NCI-H2196 treated with DMSO at 0.1 percent for 48 hours (cell line): ENCODE results near the gene HS3ST6.
"Not testable (repeated sequence)": the region's sequence is repeated elsewhere in the genome, so short reads cannot be mapped to it uniquely, and the experiment has no call there.

ENCODE experiments used
- DNase-seq: peaks from one replicate; lab custom pipeline; 2025; ENCODE audit not compliant: unreplicated experiment; lab: John Stamatoyannopoulos, UW

The HS3ST6 gene

DNA sequence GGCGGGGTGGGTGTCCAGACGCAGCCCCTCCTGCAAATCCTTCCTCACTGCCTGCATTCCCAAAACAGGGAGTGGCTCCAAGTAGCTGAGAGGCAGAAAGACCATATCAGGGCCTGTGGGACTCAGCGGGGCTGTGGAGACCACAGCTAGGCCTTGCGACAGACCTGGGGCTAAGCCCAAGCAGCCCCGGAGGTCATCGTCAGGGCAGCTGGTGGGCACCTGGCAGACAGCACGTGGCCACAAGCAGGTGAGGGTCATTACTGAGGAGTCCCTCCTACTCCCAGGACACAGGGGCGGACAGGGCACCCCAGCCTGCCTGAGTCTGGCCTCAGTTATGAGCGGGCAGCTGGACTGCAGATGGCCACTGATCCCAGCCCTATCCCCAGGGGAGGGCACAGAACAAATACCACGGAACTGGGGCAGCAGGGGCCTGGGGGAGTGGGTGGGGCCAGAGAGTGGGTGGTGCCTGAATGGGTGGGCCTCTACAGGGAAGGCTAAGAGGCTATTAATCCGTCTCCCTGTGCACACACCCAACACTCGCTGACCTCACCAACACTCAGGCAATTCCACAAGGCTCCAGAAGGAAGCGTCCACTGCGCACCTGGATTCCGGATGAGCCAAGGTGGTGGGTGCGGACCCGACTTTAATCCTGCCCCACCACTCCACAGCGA is 8.5 kb downstream of the HS3ST6 start:
- DNase-seq: no peak

DNA sequence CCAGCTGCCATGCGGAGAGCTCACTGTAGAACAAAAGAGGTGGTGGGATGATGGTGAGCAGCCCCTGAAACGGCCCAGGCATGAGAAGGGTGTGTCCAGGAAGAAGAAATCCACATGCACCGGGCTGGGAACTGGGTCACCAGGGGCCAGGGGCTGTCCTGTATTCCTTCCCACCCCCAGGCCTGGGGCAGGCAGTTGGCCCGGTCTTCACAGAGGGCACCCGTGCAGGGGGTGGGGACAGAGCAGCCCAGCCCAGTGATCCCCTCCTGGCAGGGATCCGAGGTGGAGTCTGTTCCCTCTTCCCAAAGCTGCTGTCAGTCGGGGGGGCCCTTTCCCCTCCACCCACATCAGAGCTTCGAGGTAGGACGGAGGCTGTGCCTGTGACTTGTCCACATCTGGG is 9.2 kb downstream of the HS3ST6 start:
- no peak for DNase-seq

DNA sequence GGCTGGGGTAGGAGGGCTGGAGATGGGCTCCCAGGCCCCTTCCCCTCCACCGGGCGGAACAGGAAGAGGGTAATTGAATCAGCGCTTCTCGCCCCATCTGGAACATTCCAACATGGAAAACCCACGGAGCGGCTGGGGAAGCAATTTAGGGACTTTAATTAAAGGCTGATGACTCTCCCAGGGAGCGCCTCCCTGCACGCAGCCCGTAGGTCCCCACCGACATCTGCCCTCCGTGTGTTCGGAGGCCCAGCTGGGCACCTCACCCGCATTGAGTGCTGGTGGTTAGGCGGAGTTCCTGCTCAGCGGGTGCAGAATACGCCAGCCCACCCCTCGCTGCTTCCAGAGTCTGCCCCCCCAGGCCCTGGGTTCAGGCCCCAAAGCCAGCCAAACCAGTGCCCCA is 10.0 kb downstream of the HS3ST6 start:
- no peak for DNase-seq

DNA sequence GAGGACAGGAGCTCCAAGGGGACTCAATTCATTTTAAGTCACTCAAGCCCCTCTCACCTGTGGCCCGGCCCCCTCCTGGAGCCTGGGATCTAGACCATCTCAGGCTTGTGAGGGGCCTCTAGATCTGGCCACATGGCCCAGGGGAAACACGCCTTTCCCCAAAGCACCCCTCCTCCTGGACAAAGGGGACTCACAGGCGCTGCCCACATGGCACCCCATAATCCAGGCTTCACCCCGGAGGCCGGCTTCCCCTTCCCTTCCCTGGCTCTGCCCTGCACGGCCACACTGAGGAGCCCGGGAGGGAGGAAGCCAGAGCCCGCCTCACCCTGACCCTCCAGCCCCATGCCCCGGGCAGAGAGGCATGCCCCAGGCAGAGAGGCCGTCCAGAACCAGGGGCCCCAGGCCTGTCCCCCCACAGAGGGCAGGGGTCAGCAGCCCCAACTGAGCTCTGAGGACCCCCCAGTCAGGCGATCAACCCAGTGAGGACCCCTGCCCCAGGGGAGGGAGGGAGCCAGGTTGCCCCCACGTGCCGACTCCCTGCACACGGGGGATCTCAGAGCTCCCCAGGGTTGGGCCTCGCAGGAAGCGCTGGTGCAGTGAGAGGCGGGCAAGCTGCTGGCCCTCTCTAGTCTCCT is 10.9 kb downstream of the HS3ST6 start:
- no peak for DNase-seq

DNA sequence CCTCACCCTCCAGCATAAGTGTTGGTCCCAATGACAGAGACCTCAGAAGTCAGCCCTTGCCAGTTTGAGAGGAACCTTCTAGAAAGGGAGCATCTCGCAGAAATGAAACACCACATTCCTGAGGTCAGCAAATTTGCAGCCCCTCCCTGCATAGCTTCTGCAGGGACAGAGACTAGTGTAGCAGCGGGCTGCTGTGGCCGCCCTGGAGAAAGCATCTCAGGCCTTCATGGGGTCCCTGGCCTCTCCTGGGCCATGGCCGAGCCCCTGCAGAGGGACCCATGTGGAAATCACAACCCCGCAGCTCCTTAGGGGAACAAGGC is 11.4 kb downstream of the HS3ST6 start:
- DNase-seq: no peak

DNA sequence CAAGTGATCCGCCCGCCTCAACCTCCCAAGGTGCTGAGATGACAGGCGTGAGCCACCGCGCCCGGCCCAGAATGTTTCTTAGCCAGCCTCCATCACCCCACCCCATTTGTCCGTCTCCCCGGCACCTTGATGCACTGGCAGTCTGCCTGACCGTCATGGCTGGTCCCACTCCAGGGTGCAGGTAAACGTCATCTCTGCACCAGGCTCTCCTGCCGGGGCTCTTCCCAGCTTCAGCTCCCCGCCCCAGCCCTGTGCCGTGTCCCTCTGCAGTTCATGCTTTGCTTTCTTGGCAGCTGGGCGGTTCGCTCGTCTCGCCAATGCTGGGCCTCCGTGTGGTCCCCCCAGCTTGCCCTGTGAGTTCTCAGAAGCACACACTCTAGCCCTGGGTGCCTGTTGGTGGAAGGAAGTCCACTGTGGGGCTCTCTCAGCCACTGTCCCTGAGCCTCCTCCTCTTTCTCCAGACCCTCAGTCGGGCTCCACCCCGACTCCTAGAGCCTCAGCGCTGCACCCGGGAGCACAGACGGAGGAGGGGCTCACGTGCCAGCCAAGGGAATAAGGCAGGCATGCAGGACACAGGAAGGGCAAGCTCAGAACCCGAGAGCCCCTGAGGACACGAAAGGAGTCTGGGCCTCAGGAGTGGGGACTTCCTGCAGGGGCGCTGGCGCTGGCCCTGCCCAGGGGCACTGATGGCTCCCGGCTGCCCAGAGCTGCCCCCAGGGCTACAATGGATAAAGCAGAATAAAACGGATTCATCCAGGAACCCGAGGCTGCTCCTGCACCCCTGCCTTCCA is 12.0 kb downstream of the HS3ST6 start:
- no peak for DNase-seq

DNA sequence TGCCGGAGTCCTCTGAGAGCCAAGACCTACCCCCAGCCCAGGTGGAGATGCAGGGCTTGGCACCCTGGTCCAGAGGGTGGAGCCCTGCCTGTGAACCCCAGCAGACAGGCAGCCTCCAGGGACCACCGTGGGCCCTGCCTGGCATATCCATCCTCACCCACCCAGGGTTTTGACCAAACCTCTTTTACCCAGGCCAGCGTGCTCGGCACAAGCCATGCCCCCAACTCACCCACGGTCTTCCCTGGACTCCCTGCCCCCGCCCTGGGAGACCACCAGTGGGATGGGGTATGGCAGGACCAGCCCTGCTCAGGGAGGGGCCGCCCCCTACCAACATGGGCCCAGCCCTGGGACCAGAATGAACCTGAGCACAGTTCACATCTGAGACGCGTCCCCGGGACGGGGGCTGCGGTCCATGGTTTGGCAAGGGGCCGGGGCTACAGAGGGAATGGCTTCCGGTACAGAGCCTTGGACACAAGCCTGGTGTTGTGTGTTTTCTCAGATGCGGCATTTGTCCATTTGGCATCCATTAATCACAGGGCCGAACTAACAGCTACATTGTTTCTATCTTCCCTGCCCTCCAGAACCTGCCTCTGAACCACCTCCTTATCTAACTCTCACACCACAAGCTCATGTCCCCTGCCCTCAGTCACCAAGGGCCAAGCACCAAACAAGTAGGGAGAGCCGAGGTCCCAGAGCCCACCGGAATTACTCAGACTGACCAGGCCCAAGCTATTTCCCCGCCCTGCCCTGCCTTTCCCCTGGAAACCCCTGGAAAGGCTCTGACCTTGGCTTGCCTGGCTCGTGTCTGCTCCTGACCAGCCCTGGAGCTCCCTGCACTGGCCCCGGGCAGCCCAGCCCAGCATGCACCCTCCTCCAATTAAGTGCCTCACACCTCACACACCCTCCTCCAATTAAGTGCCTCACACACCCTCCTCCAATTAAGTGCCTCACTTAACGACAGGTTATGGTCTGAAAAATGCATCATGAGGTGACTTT is 14.1 kb downstream of the HS3ST6 start:
- no peak for DNase-seq

DNA sequence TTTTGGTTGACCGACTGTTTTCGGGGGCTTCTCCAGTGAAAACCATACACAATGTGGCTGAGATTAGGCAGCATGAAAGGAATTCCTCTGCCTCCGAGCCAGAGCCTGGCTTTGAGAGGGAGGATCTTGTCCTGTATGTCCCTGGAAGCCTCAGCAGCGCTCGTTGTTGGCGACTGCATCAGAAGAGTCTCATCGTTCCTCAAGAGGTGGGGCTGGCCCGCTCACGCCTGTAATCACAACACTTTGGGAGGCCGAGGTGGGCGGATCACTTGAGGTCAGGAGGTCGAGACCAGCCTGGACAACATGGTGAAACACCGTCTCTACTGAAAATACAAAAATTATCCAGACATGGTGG is 15.0 kb downstream of the HS3ST6 start:
- no peak for DNase-seq

DNA sequence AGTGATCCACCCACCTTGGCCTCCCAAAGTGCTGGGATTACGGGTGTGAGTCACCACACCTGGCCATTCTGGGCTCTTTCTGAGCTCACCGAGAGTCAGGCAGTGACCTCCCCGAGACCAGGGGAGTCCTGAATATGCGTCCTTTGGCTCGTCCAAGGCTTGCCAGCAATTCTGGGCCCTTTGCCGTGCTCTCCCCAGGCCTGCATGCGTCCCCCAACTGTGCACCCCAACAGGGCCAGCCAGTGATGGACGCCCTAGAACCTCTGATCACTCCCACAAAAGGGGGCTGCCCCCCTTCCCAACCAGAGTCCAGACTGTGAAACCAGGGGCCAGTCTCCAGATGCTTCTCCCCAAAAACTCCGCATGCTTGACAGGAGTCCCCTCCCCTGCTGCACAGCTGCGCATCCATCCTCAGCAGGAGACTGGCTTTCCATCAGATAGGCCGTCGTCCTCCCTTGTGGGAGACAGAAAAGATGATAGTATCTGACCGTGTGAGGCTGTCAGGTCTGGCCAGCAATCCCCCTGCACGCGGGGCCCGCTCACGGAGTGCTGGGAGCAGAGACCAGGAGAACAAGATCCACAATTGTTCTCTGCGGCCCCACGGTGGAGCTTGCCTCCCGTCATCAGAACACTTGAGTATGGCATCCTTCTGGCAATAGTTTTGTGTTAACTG is 15.5 kb downstream of the HS3ST6 start:
- DNase-seq: no peak

DNA sequence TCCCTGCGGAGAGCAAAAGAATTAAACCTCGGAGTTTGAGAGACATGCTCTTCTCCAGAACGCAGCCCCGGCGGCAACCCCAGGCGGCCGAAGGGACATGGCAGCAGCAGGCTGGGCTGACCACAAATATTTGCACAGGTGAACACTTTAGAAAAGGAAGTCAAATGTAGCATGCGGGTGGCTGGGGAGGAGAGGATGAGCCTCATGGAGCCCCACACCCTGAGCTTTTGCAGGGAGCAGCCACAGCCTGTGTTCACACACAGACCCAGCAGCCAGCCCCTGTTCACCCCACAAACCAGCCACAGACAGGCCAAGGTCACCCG is 17.8 kb downstream of the HS3ST6 start:
- DNase-seq: no peak

DNA sequence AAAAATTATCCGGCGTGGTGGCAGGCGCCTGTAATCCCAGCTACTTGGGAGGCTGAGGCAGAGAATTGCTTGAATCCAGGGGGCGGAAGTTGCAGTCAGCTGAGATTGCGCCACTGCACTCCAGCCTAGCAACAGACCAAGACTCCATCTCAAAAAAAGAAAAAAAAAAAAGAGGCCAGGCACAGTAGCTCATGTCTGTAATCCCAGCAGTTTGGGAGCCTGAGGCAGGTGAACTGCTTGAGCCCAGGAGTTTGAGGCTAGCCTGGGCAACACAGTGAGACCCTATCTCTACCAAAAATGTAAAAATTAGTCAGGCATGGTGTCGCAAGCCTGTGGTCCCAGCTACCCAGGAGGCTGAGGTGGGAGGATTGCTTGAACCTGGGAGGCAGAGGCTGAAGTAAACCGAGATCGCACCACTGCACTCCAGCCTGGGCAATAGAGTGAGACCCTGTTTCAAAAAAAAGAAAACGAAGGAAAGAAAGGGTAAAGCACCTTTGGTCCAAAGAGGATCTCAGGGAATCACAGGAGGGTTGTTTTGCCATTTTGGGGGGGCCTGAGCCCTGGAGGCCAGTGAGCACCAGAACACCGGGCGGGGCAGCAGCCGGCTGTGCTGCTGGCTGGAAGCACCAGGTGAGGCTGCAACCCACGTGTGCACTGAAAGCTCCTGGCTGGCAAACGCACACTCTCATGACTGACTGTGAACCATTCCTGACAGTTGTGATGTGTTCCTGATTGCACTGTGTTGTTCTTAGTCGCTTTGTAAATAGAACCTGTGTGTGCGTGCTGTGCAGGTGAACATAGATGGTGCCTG is 18.4 kb downstream of the HS3ST6 start:
- peak; percentile 73 for DNase-seq

DNA sequence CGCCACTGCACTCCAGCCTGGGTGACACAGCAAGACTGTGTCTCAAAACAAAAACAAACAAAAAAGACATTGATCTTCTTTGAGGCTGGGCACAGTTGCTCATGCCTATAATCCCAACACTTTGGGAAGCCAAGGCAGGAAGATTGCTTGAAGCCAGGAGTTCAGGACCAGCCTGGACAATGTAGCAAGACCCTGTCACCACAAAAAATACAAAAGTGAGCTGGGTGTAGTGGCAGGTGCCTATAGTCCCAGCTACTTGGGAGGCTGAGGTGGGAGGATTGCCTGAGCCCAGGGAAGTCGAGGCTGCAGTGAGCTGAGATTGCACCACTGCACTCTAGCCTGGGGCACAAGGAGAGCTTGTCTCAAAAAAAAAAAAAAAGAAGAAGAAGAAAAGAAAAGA is 20.5 kb downstream of the HS3ST6 start:
- not testable (repeated sequence) for DNase-seq

DNA sequence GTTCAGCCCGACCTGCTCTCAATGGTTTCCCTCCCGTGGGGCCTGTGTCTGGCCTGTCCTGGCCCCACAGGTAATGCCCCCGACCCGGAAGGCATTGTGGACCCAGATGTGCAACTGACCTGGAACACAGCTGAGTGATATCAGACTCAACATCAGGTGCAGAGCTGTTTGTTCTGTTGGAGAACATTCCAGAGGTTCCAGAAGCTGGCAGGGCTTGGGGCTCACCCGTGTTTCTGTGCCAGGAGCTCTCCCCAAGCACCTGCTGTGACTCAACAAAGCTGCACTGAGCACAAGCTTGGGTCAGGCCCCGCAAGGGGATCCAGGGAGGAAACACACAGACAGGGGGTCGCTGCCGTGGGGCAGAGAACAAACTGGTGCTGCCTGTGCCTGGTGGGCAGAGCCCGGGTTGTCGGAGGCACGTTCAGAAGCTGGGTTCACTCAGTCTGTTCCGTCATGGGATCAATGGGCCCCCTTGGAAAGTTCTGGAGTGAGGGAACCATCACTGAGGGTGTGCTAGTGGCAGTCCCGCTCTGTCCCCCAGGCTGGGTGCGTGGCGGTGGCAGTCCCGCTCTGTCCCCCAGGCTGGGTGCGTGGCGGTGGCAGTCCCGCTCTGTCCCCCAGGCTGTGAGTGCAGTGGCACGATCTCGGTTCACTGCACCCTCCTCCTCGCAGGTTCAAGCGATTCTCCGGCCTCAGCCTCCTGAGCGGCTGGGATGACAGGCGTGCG is 22.1 kb downstream of the HS3ST6 start:
- DNase-seq: no peak

DNA sequence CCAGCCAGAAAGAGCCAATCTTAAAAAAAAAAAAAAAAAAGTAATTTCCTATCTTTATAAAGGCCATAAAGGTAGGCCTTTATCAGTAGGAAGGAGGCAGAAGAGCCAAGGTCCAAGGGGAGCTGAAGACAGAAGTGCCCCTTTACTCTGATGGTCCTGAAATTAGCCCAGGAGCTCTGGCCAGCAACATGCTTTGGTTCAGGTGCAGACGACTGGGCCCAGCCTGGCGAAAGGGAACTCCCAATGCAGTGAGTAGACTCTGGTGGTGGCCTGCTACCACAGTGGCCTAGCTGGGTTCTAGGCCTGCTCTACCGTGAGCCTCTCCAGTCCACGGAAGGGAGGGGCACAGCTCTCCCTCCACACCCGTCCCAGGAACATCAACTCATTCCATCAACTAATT is 23.1 kb downstream of the HS3ST6 start:
- DNase-seq: no peak

DNA sequence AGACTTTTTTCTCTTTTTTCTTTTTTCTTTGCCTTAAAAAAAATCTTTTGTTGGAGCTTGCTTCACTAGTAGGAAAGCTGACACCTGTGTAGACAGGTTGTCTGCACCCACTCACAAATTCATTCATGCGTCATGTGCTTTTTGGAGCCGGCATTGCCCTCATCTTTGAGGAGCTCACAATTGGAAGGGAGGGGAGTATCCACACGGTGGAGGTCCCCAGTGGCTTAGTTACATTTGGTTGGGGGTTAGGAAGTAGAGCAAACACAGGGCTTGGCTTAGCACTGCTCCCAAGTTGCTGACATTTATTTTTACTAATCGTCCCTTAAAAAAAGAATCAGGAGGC is 27.5 kb downstream of the HS3ST6 start:
- no peak for DNase-seq

DNA sequence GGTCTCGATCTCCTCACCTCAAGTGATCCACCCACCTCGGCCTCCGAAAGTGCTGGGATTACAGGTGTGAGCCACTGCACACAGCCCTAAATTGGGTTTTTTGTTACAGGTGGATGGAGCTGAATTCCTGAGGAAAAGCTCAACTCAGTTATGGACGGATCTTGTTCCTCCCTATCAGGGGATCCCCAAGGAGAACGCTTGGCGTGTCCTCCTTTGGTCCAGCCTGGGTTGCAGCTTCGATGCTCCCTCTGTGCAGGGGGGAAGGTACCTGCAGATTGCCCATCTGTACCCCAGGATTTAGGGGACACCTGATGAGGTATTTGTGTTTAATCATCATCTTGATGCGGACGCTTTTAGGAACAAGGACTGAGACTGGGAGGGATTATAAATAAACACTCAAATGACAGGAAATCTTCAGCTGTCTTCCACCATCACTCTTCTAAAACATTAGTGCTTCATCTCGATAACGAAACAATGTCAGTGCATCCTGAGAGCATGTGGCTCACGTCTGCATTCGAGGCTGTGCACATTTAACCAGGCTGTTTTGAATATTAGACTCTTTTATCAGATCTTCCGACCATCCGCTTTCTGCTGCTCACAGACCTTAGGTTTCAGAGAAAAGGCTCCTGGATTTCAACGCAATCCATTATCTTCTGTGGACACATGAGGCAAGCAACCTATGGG is 28.0 kb downstream of the HS3ST6 start:
- no peak for DNase-seq

DNA sequence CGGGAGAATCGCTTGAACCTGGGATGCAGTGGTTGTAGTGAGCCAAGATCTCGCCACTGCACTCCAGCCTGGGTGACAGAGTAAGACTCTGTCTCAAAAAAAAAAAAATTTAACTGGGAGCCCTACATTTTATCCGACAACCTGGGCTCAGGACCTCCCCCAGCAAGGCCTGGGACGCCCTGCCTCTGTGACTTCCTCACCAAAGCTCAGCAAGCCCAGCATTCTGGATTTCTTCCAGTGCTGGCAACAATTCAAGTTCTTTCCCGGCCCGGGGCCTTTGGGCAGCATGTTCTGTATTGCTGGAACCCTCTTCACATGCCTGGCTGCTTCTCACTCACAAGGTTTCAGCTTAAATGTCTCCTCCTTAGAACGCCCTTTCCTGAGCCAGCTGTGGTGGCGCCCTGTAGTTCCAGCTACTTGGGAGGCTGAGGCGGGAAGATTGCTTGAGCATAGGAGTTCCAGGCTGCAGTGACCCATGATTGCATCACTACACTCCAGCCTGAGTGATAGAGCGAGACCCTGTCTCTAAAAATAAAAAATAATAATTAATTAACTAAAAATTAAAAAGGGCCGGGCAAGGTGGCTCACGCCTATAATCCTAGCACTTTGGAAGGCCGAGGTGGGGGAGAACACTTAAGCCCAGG is 30.4 kb downstream of the HS3ST6 start:
- peak; percentile 46 for DNase-seq

DNA sequence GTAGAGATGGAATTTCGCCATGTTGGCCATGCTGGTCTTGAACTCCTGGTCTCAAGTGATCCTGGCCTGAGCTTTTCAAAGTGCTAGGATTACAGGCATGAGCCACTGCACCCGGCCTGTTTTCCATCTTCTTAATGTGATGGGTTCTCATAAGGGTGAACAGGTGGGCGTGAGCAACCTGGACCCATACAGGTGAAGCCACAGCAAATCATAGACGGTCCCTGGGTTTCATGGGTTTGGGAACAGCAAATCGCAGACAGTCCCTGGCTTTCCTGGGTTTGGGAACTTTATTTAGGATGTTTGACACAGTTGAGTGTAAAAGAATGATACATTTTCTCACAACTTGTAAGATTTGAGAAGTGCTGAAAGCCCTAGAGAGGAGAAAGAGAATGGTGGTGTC is 33.3 kb downstream of the HS3ST6 start:
- no peak for DNase-seq
